Measurements from ENCODE around the gene PDCD6IP. TPM values are rescaled to one million over a fixed set of nuclear protein-coding genes. Genes with fewer than 3 reads are reported as not detected.

PDCD6IP gene
- total RNA-seq, 1 donor from 2014 or later = 133 TPM

DNA sequence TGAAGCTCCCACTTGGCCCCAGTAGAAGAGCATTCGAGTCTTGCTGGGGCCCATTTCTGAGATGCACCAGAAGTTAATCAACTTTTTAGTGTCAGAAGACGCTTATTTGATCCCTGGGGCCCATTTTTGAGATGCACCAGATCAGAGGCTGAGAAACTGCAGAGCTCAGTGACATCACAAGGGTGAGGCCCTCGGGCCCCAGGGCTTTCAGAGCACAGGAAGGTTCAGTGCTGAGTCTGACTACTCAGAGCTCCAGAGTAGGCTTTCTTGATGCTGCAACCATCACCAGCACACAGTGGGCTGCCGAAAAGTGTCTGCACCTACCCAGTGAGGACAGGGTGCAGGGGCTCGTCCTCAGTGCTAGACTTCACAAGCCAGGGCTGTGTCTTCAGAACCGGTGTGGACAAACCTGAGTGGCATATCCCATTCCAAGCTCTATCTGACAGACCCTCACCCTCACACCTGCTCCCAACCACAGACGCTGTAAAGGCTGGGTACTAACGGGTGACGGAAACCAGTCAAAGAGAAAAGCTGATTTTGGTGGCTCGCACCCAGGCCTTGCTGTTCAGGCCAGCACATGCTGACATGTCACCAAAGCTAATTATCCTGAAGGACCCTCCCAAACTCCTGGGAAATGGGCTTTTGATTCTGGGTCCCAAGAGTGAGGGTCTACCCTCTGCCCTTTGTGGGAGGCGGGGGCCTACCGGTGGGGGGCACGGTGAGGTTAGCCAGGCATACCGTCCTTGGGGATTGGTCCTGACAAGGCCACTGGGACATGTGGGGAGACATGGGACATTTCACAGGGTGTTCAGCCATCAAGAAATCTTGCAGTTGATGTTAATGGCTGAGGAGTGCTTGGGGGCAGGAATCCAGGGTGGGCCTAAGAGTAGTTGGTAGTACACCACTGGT is 83.0 kb downstream of the PDCD6IP start:
- ATAC-seq = no peak
- no peak for DNase-seq
- intact Hi-C loops (cut with micrococcal nuclease) = loop anchor here (5.0 kb wide), 1 partner anchor 801 kb away; no protein-coding TSS in a partner anchor

DNA sequence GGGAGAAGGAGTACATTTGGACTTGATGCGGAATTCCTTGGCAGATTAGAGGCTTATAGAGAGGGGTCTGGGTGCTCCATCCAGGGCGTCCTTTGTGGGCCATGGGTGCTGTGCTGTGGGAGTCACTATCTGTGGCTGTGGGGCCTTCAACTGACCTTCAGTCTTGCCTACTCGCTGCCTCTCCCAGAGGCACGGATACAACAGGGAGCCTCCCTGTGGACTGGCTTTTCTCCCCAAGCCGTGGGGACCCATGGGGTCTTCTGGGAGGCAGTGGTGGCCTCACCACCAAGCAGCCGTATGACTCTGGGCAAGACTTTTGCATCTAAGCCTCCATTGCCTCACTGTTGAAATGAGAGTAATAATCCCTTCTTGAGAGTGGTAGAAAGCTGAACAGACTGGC is 83.9 kb downstream of the PDCD6IP start:
- ATAC-seq = no peak
- intact Hi-C loops (cut with micrococcal nuclease) = loop anchor here (5.0 kb wide), 1 partner anchor 800 kb away; no protein-coding TSS in a partner anchor

DNA sequence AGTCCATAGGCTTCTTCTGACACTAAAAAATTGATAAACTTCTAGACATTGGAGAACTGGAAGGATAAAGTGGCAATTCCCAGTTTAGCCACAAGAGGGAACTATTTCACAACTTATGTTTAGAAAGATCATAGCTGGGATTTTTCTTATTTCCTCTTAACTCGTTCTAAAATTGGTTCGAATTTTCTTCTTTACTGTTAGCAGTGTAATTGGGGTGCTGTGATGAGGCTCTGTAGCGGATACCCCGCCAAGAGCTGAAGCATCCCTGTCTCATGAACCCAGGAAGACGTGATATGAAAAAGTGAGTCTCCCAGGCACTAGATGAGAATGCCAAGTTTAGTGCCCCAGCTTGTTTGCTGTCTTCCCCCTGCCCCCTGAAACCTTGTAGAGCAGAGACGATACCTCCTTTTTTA is 85.1 kb downstream of the PDCD6IP start:
- ATAC-seq = peak; percentile 43
- intact Hi-C loops (cut with micrococcal nuclease) = loop anchor here (5.0 kb wide), 1 partner anchor 799 kb away; no protein-coding TSS in a partner anchor
- DNase-seq = no peak

More for the DNA sequence above, 83.9 kb downstream of the PDCD6IP start:
- no peak for DNase-seq

DNA sequence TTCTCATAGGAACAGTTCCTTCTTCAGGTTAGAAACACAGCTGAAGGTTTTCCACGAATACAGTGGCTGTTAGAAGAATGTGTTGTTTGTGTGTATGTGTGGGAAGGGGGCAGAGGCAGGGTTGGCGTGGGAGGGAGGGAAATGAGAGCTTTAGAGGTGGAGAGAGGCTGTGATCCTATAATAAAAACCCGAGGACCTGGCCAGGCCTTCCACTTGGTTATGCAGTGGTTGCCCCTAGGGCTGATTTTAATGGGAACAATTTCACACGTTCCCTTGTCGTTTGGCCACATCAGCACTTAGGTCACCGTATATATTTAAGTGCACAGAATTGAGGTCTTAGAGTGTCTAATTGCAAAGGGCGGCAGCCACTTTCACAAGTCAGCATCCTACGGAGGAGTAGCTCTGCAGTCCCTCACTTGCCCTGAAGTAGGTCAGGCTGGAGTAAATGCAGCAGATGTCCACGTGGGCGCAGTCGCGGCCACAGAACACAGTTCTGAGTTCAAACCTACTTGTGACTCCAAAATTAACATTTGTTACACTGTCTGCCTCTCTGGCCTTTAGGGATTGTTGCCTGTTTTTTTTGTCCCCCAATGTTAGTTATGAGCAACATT is 85.6 kb downstream of the PDCD6IP start:
- DNase-seq = peak; percentile 47
- intact Hi-C loops (cut with micrococcal nuclease) = loop anchor here (5.0 kb wide), 1 partner anchor 798 kb away; no protein-coding TSS in a partner anchor
- ATAC-seq = peak; percentile 85

DNA sequence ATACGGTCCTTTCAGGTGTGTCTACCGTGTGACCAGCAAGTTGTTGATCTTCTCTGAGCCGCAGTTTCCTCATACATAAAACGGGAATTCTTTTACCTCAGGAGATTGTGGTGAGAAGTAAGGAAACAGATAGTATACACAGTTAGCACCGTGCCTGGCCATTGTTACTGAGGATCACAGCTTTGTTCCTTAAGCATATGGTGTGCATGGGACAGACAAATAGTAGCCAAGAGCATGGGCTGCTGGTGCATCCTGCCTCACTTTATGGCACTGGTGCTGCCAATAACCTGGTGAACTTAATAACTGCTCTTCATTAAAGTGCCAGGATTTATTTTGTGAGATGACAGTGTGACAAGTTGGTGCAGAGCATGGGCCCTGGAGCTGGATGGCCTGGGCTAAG is 86.3 kb downstream of the PDCD6IP start:
- DNase-seq (no peak), ATAC-seq (no peak)
- intact Hi-C loops (cut with micrococcal nuclease) = loop anchor here (5.0 kb wide), 1 partner anchor 798 kb away; no protein-coding TSS in a partner anchor

DNA sequence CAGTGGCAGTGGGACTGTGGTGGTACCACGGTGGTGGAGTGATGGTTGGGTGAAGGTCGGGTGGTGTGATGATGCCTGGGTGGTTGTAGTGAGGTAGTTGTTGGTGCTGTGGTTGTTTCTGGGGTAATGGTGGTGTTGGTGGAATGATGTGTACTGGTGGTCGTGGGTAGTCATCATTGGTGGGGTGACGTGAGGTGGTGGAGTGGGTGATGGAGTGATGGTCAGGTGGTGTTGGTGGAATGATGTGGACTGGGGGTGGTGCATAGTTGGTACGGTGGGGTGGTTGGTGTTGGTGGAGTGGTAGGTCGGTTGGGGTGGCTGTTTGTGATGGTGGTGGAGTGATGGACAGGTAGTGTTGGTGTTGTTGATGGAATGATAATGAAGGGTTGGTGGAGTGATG is 87.1 kb downstream of the PDCD6IP start:
- DNase-seq (no peak), ATAC-seq (no peak)
- intact Hi-C loops (cut with micrococcal nuclease) = no loop called here

DNA sequence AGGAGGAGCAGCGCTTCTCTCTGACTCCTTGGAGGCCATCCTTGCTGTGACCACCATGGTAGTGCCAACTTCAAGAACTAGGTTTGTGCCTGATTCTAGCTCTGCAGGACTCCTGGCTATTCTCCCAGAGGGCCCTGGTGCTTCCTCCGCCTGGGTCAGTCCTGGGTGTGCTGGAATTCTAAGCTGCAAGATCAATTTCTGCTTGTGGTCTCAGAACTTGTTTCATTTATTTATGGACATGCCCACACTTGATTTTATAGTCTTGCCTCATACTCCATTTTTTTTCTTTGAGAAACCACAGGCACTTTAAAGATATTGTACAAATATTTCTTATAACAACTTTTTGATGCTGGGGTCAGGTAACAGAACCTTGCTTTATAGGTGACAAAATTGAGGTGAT is 87.6 kb downstream of the PDCD6IP start:
- intact Hi-C loops (cut with micrococcal nuclease) = no loop called here
- no peak for ATAC-seq
- no peak for DNase-seq

DNA sequence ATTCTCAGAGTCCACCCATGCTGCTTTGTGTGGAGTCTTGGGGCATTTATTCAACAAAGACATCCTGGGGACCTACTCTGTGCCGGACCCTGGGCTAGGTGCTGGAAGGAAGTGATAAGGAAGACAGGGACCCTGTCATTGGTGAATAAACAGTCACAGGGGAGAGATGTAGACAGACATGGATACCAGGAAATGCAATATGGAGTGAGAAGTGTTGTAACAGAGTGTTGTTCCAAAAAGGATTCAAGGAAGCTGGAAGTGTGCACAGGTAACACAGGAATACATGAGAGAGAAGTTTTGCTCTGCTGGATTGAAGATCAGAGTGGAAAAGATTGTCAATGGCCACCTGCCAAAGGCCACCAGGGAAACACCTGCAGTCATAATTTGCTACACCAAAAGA is 89.0 kb downstream of the PDCD6IP start:
- intact Hi-C loops (cut with micrococcal nuclease) = no loop called here
- no peak for DNase-seq
- ATAC-seq = no peak

DNA sequence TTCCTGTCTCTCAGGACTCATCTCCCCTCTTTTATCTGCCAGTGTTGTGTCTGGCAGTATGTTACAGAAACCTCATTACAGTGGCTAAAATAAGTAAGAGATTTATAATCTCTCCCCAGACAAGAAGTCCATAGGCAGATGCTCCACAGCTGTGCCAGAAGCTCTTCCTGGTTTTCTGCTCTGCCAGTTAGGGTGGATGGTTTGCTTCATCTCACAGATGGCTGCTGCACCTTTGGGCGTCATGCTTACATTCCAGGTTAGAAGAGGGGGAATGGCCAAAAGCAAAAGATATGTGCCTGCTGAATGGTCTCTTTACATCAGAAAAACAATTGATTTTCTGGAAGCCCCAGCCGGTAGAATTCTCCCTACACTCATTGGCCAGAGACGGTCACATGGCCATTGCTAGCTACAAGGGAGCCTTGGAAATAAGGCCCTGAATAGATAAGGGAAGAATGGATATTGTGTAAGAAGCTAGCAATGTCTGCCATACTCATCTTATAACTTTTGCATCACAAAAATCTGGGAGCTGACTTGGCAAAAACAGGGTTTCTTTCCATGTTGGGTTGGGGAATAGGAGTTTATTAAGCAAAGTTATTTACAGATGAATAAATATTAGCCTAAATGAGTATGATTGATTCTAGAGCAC is 91.1 kb downstream of the PDCD6IP start:
- ATAC-seq = no peak
- no peak for DNase-seq
- intact Hi-C loops (cut with micrococcal nuclease) = no loop called here

DNA sequence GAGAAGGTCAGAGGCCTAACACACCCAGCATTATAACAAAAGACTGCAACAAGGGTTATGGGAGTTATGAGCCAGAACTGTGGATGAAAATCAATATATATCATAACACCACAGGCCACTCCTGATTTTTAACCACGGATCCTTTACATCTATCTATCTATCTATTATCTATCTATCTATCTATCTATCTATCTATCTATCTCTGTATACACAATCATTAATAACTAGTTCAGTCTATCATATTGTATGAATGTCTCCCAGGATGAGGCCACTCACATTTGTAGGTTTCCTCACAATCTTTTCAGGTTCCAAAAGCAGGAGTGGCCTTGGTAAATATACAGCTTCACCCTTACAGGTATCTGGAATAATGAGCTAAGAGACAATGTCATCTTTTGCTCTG is 94.2 kb downstream of the PDCD6IP start:
- intact Hi-C loops (cut with micrococcal nuclease) = no loop called here
- no peak for ATAC-seq
- DNase-seq = no peak

DNA sequence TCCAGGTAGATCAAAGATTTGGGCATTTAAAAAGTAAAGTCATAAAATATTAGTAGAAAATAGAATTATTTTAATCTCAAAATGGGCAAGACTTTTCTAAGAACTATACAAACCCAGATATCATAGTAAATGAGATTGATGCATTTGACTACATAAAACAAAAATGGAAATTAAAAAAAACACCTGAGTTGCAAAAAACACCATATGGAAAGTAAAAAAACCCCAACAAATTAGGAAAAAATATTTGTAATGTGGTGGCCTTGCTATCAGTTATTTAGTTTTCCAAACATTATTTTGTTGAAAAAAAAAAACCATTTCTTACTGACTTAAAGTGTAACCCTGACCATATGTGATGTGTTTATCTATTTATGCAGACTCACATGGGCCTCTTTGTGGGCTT is 97.2 kb downstream of the PDCD6IP start:
- intact Hi-C loops (cut with micrococcal nuclease) = no loop called here
- DNase-seq (no peak), ATAC-seq (no peak)

DNA sequence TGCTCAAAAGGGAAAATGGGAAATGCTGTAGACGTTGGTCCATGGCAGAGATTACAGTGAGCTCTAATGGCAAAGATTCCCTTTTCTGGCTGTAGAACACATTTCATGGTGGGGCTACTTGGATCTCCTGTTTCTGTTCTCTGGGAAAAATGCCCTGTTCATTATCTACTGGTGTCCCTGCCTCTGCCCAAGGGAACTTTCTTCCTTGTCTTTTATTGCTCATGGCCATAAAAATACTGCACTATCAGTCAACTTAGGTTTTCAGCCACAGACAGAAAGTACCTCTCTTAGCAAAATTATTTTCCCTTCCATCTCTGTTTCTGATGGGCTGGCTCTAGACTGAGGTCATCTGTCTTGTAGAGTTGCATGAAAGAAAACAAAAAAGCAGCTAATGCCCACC is 98.9 kb downstream of the PDCD6IP start:
- DNase-seq = no peak

DNA sequence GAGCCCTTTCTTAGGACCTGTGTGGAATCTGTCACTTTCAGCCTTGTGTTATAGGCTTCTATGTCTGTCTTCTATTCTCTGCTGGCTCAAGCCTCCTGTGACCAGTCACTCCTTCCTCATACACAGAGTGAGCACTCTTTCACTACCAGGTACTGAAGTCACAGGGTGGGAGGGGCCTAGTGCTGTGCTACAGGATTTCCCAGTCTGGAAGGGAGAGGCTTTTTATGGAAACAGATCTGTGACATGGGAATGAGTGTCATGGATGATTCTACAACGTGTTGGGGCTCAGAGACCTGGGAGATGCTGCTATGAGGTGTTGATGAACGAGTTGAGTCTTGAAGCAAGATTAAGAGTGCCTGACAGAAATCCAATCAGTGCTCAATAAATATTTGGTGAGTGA is 100.5 kb downstream of the PDCD6IP start:
- no peak for ATAC-seq
- no peak for DNase-seq
- intact Hi-C loops (cut with micrococcal nuclease) = no loop called here

More for the DNA sequence above, 98.9 kb downstream of the PDCD6IP start:
- no peak for ATAC-seq
- intact Hi-C loops (cut with micrococcal nuclease) = no loop called here

DNA sequence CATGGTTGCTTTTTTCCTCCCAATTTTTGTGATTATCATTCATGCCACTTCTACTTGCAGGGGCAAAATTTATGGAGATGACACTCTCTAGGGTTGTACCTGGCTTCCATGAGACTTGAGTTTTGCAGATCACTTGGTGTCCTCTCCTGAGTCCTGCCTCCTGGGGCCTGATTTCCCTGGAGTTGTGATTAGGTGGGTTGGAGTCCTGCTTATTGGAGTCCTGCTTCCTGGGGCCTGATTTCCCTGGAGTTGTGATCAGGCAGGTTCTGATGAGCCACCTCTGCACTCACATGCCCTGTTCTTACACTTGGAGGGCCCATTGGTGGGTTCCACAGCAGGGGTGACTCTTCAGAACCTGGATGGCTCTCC is 102.0 kb downstream of the PDCD6IP start:
- no peak for DNase-seq
- intact Hi-C loops (cut with micrococcal nuclease) = no loop called here
- no peak for ATAC-seq

DNA sequence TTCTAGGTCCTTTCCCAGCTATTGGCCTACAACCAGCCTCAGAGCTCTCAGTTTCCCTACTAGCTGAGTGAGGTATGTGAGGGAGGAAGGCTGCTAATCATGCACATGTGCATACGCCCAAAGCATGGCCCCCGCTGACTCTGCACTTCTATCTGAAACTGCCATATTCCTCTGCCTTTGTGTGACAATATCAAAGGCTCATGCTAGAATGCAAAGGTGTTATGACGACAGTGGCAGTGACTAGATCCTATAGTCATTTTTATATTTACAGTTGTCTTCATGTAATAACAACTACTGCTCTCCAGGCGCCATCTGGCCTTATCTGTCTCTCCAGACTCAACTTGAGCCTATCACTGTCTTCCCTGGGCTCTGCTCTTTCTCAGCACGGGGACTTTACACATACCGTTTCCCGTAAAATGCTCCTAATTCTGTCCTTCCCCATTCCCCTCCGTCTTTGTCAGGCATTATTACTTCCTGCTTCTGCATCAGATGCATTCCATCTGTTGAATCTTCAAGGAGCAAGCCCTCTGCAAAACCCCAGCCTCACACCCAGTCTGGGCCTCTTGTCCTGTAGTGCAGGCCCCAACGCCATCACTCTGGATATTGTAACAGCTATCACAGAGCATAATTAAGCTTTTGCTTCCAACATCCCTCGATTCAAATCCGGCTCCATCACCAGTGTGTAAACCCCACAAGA is 102.5 kb downstream of the PDCD6IP start:
- intact Hi-C loops (cut with micrococcal nuclease) = no loop called here
- DNase-seq (no peak), ATAC-seq (no peak)

DNA sequence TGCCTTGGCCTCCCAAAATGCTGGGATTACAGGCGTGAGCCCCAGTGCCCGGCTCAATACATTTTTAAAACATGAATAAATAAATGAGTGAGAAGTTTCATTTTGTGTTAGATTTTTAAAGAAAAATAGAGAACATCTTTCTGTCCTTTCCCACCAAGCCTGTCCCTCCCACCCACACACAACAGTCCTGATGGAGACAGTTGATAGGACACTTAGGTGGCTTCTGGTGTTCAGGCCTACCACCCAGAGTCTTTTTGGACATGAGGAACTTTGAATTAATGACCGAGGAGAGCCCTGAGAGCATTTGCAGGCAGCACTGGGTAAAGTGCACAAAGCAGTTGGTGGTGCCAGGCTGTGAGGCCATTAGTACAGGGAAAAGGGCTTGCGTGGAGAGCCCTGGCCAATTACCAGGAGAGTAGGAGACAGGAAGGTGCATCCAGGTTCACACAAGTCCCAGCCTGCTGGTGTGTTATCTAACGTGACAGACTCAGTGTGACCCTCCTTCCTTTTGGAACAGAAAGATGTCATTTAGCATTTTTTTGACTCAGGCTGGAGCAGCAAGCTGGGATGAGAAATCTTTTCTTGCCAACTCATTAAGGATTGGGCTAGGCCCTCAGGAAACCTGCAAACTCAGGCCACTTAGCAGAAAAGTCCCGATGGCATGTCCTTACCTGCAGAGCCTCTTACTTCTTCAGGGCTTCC is 103.6 kb downstream of the PDCD6IP start:
- no peak for ATAC-seq
- no peak for DNase-seq
- intact Hi-C loops (cut with micrococcal nuclease) = no loop called here

DNA sequence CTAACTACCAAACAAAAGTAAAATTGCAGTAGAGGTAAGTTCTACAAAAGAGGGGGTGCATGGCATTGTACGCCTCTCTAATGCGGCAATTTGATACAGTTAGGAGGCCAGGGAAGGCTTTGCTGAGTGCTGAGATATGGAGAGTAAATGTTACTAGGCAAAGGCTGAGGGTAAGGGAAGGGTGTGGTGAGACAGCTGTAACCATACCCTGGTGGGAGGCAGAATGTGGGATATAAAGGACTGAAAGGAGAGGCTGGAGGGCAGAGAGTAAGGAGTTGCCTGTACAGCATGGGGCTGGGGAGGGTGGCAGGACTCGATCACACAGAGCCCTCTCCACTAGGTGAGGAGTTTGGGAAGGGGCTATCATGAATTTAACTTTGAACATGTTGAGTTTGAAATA is 106.3 kb downstream of the PDCD6IP start:
- no peak for ATAC-seq

DNA sequence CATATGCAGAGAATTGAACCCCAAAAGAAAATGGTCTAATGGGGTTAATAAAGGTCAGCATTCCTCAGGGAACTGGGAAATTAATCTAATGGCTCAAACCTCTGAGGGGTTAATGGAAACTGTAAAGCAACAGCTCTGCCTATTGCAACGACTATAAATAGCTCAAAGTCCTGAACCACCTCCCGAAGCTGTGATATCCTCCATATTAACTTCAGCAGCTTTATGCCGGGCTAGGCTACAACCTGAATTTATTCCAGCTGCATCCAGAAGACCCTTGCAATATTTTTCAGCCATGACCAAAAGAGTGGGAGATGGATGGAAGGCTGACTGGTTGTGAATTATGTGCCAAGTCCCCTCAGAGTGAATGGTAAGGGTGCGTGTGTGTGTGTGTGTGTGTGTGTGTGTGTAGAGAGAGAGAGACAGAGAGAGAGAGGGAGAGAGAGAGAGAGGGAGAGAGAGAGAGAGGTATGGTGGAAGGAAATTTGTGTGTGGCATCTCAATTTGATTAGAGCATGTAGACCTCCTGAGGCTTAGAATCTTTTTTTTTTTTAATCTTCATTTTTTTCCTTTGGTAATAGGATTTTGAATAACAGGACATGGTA is 109.9 kb downstream of the PDCD6IP start:
- DNase-seq = no peak
- peak; percentile 86 for ATAC-seq
- intact Hi-C loops (cut with micrococcal nuclease) = no loop called here

More for the DNA sequence above, 106.3 kb downstream of the PDCD6IP start:
- intact Hi-C loops (cut with micrococcal nuclease) = no loop called here
- DNase-seq = no peak

Data from left ventricle myocardium superior (tissue), 1 donor.